Measurements from ENCODE around the gene ERC2.

Gene ERC2

DNA sequence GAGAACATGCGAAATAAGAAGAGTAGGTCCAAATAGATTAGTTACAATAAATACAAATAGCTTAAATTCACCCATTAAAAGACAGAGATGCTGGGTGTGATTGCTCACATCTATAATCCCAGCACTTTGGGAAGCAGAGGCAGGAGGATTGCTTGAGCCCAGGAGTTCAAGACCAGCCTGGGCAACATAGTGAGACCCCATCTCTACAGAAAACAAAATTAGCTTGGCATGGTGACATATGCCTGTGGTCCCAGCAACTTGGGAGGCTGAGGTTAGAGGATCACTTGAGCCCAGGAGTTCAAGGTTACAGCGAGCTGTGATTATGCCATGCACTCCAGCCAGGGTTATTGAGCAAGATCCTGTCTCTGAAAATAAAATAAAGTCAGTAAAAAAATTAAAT, 872.1 kb downstream of the ERC2 start:
- TF ChIP-seq ZBTB7A (IDR thresholded peaks at IDR 0.05; ENCODE audit: low read depth) (no peak), CEBPB (IDR thresholded peaks at IDR 0.05) (no peak), RAD21 (IDR thresholded peaks at IDR 0.05; ENCODE audit: low read depth) (no peak), FOXM1 (IDR thresholded peaks at IDR 0.05; ENCODE audit: borderline replicate concordance, low read depth) (no peak), NFIC (IDR thresholded peaks at IDR 0.05) (no peak), CREB1 (IDR thresholded peaks at IDR 0.05; ENCODE audit: low read depth) (no peak), YY1 (IDR thresholded peaks at IDR 0.05; ENCODE audit: low read depth) (no peak), TEAD4 (IDR thresholded peaks at IDR 0.05) (no peak), TAF1 (IDR thresholded peaks at IDR 0.05; ENCODE audit: low read depth) (no peak), EP300 (IDR thresholded peaks at IDR 0.05; ENCODE audit: borderline replicate concordance) (no peak), EGR1 (IDR thresholded peaks at IDR 0.05) (no peak), REST (IDR thresholded peaks at IDR 0.05; ENCODE audit: low read depth) (no peak), TCF12 (IDR thresholded peaks at IDR 0.05; ENCODE audit: low read depth) (no peak)
- TF ChIP-seq, protein P1, sequence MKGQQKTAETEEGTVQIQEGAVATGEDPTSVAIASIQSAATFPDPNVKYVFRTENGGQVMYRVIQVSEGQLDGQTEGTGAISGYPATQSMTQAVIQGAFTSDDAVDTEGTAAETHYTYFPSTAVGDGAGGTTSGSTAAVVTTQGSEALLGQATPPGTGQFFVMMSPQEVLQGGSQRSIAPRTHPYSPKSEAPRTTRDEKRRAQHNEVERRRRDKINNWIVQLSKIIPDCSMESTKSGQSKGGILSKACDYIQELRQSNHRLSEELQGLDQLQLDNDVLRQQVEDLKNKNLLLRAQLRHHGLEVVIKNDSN (IDR thresholded peaks at IDR 0.05): no peak
- TF ChIP-seq, protein P2, sequence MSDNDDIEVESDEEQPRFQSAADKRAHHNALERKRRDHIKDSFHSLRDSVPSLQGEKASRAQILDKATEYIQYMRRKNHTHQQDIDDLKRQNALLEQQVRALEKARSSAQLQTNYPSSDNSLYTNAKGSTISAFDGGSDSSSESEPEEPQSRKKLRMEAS (IDR thresholded peaks at IDR 0.05): no peak

- TF ChIP-seq, protein P2 (IDR thresholded peaks at IDR 0.05): no peak
- TF ChIP-seq NFIC (IDR thresholded peaks at IDR 0.05): no peak
These were observed 872.8 kb downstream of the ERC2 start for GRCh38 chr3:55595420-55595819.

GRCh38 chr3:55592572-55592971, 875.7 kb downstream of the ERC2 start:
- no peak for TF ChIP-seq TAF1 (IDR thresholded peaks at IDR 0.05; ENCODE audit: low read depth)
- TF ChIP-seq RAD21 (IDR thresholded peaks at IDR 0.05; ENCODE audit: low read depth): no peak
- TF ChIP-seq, protein P2 (IDR thresholded peaks at IDR 0.05): no peak
- no peak for TF ChIP-seq REST (IDR thresholded peaks at IDR 0.05; ENCODE audit: low read depth)
- TF ChIP-seq EGR1 (IDR thresholded peaks at IDR 0.05): no peak
- TF ChIP-seq CREB1 (IDR thresholded peaks at IDR 0.05; ENCODE audit: low read depth): no peak
- TF ChIP-seq TEAD4 (IDR thresholded peaks at IDR 0.05): no peak
- TF ChIP-seq CEBPB (IDR thresholded peaks at IDR 0.05): no peak
- TF ChIP-seq NFIC (IDR thresholded peaks at IDR 0.05): no peak
- no peak for TF ChIP-seq ZBTB7A (IDR thresholded peaks at IDR 0.05; ENCODE audit: low read depth)
- no peak for TF ChIP-seq FOXM1 (IDR thresholded peaks at IDR 0.05; ENCODE audit: borderline replicate concordance, low read depth)
- TF ChIP-seq, protein P1 (IDR thresholded peaks at IDR 0.05): no peak
- no peak for TF ChIP-seq TCF12 (IDR thresholded peaks at IDR 0.05; ENCODE audit: low read depth)
- no peak for TF ChIP-seq YY1 (IDR thresholded peaks at IDR 0.05; ENCODE audit: low read depth)
- no peak for TF ChIP-seq EP300 (IDR thresholded peaks at IDR 0.05; ENCODE audit: borderline replicate concordance)

GRCh38 chr3:55591888-55592287, 876.4 kb downstream of the ERC2 start:
- no peak for TF ChIP-seq ZBTB7A (IDR thresholded peaks at IDR 0.05; ENCODE audit: low read depth)
- no peak for TF ChIP-seq NFIC (IDR thresholded peaks at IDR 0.05)

DNA sequence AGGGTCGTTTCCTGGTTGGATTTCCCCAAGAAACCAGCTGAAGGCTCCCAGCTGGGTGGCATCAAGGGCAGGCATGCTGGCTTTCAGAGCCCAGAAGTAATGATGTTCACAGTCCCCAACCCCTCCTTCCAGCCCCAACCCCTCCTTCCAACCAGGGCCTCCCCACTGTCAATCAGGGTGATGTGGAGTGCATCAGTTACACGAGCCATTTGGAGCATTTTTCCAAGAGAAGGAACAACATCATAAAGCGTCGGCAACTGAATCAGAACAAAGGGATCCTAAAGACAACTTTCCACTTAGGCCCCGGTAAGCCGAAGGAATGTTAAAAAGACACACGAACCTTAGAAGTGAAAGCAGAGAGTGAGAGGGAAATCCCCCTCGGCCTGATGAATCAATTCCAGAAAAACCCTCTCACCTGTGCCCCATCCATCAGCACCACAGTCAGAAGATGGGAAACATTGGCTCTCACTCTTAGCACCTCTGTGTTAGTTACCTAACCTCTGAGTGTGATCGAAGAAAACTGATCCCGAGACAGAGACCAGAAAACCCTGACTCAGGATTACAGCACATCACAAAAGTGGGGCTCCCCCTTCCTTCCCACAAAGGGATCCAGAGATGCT, 880.0 kb downstream of the ERC2 start:
- TF ChIP-seq CREB1 (IDR thresholded peaks at IDR 0.05; ENCODE audit: low read depth) (no peak), TAF1 (IDR thresholded peaks at IDR 0.05; ENCODE audit: low read depth) (no peak), FOXM1 (IDR thresholded peaks at IDR 0.05; ENCODE audit: borderline replicate concordance, low read depth) (no peak), CEBPB (IDR thresholded peaks at IDR 0.05) (no peak), REST (IDR thresholded peaks at IDR 0.05; ENCODE audit: low read depth) (no peak), TCF12 (IDR thresholded peaks at IDR 0.05; ENCODE audit: low read depth) (no peak), EP300 (IDR thresholded peaks at IDR 0.05; ENCODE audit: borderline replicate concordance) (no peak), TEAD4 (IDR thresholded peaks at IDR 0.05) (no peak), YY1 (IDR thresholded peaks at IDR 0.05; ENCODE audit: low read depth) (no peak), NFIC (IDR thresholded peaks at IDR 0.05) (no peak), RAD21 (IDR thresholded peaks at IDR 0.05; ENCODE audit: low read depth) (no peak), EGR1 (IDR thresholded peaks at IDR 0.05) (no peak), ZBTB7A (IDR thresholded peaks at IDR 0.05; ENCODE audit: low read depth) (no peak)
- TF ChIP-seq, protein P1 (IDR thresholded peaks at IDR 0.05): no peak
- TF ChIP-seq, protein P2 (IDR thresholded peaks at IDR 0.05): no peak

Measured in Ishikawa (cell line).